ENCODE results near the gene UNC119B. TPM values are rescaled to one million over a fixed set of nuclear protein-coding genes. Genes with fewer than 3 reads are reported as not detected.

The UNC119B gene
- total RNA-seq, 1 experiment from 2014 or later, result 51.5 TPM

DNA sequence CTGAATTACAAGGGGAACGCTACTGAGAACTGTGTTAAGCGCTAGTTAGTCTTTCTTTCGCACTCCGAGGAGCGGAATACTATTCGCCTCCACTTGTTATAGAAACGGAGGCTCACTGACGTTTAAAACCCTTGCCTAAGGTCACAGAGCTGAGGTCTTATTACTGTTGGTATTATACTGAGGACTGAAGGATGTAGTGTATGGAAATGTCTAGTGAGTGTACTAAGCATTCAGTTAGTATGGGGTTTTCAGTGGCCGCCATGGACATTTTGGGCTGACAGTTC, 16.2 kb downstream of the UNC119B start:
- peak overlapping the region; percentile 79 to 86 for H3K4me3 Mint-ChIP-seq
- DNase-seq, result no peak
- H4K5ac ChIP-seq (ENCODE audit: insufficient read length, low read depth, low read length), result no peak overlapping the region
- no peak overlapping the region for H3T11ph ChIP-seq (ENCODE audit: low read length)
- H3K56ac ChIP-seq (ENCODE audit: insufficient read length, low read depth, low read length), result no peak overlapping the region
- H4K20me1 ChIP-seq (ENCODE audit: control insufficient read depth, insufficient read depth, insufficient read length), result no peaks in the 10 kb centered on the region
- H3K27ac Mint-ChIP-seq, result no peak overlapping the region; a peak in 1 of 7 replicates
- H3K27me3 Mint-ChIP-seq (ENCODE audit: low read depth), result peaks cover 7% of the 10 kb centered on the region; the same call in 1 of the 2 replicates
- no peaks in the 10 kb centered on the region for H3K79me1 ChIP-seq (ENCODE audit: insufficient read depth, low read depth, low read length, poor library complexity, severe bottlenecking)
- H3K23ac ChIP-seq (ENCODE audit: insufficient read length, low read depth, low read length), result no peak overlapping the region
- no peaks in the 10 kb centered on the region; a peak in 1 of 5 replicates for H3K9me3 Mint-ChIP-seq
- H3K27ac ChIP-seq (ENCODE audit: insufficient read length, low read depth, low read length), result no peak overlapping the region
- no peak overlapping the region for H2BK5ac ChIP-seq (ENCODE audit: insufficient read length, low read length)
- H3K4me2 ChIP-seq (ENCODE audit: insufficient read depth, insufficient read length, low read length), result peak overlapping the region; percentile 73
- 0 out of 2 replicates have a peak, but pooled peaks cover 2% of the 10 kb centered on the region for H3K79me2 ChIP-seq (ENCODE audit: insufficient read depth, low read length)
- H2BK20ac ChIP-seq (ENCODE audit: low read depth, low read length, poor library complexity, severe bottlenecking), result no peak overlapping the region
- no peaks in the 10 kb centered on the region for H3K9me3 ChIP-seq (ENCODE audit: control insufficient read depth, low read depth, low read length)
- WGBS (ENCODE audit: extremely low coverage, insufficient read length, low lambda C conversion rate), result no CpG with 5 or more reads among the region's 9 CpGs
- peaks cover 5% of the 10 kb centered on the region for H3K23me2 ChIP-seq (ENCODE audit: insufficient read length, low read depth, low read length, poor library complexity, severe bottlenecking)
- H2AK5ac ChIP-seq (ENCODE audit: insufficient read length, low read length), result no peak overlapping the region
- H2BK15ac ChIP-seq (ENCODE audit: low read depth, low read length), result no peak overlapping the region
- no peaks in the 10 kb centered on the region for H3K4me1 ChIP-seq (ENCODE audit: insufficient read depth, low read length)
- H3K4ac ChIP-seq (ENCODE audit: low read depth, low read length), result no peak overlapping the region
- H2BK120ac ChIP-seq (ENCODE audit: low read depth, low read length, poor library complexity, severe bottlenecking), result no peak overlapping the region
- no peak overlapping the region for H2BK12ac ChIP-seq (ENCODE audit: insufficient read length, low read depth, low read length)
- H3K36me3 Mint-ChIP-seq (ENCODE audit: insufficient read depth in 1 of 3, low read depth in 3 of 3), result peaks cover 15 to 45% (median 42%) of the 10 kb centered on the region in 3 experiments
- no peak overlapping the region for H3K18ac ChIP-seq (ENCODE audit: insufficient read length, low read depth, low read length)
- no peak overlapping the region for H4K8ac ChIP-seq (replicated peaks; ENCODE audit: insufficient read length, low read depth, low read length)
- no peak overlapping the region for H2AFZ ChIP-seq (ENCODE audit: low read length)
- no peak overlapping the region for H3K14ac ChIP-seq (ENCODE audit: insufficient read depth, low read length)
- H3K9ac ChIP-seq (ENCODE audit: extremely low read depth, insufficient read length, low read length), result no peak overlapping the region
- no peaks in the 10 kb centered on the region for H3K27me3 ChIP-seq (ENCODE audit: insufficient read depth, low read length)
- H3K4me1 Mint-ChIP-seq, result peaks cover 14 to 17% of the 10 kb centered on the region in 2 experiments
- TF ChIP-seq, protein P1, sequence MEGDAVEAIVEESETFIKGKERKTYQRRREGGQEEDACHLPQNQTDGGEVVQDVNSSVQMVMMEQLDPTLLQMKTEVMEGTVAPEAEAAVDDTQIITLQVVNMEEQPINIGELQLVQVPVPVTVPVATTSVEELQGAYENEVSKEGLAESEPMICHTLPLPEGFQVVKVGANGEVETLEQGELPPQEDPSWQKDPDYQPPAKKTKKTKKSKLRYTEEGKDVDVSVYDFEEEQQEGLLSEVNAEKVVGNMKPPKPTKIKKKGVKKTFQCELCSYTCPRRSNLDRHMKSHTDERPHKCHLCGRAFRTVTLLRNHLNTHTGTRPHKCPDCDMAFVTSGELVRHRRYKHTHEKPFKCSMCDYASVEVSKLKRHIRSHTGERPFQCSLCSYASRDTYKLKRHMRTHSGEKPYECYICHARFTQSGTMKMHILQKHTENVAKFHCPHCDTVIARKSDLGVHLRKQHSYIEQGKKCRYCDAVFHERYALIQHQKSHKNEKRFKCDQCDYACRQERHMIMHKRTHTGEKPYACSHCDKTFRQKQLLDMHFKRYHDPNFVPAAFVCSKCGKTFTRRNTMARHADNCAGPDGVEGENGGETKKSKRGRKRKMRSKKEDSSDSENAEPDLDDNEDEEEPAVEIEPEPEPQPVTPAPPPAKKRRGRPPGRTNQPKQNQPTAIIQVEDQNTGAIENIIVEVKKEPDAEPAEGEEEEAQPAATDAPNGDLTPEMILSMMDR (conservative IDR thresholded peaks at IDR 0.05), result no peak
- H4K91ac ChIP-seq (ENCODE audit: insufficient read length, low read depth, low read length), result no peak overlapping the region
